Measurements from ENCODE around the gene HOXB3.

HOXB3 gene

GRCh38 chr17:48597778-48598631 is 8.0 kb upstream of the HOXB3 start:
- no peak for DNase-seq (ENCODE audit: low spot score)

- DNase-seq (ENCODE audit: low spot score): no peak
Observed at GRCh38 chr17:48597528-48597777, 7.4 kb upstream of the HOXB3 start.

GRCh38 chr17:48596735-48597527 is 6.9 kb upstream of the HOXB3 start:
- DNase-seq (ENCODE audit: low spot score): no peak

GRCh38 chr17:48596000-48596734 is 6.1 kb upstream of the HOXB3 start:
- DNase-seq (ENCODE audit: low spot score): no peak

- DNase-seq (ENCODE audit: low spot score): no peak
Observed at GRCh38 chr17:48595278-48595999, 5.4 kb upstream of the HOXB3 start.

GRCh38 chr17:48594538-48595277 is 4.7 kb upstream of the HOXB3 start:
- DNase-seq (ENCODE audit: low spot score): no peak

GRCh38 chr17:48593840-48594537 is 3.9 kb upstream of the HOXB3 start:
- DNase-seq (ENCODE audit: low spot score): peak; percentile 96

GRCh38 chr17:48593126-48593829 is 3.2 kb upstream of the HOXB3 start, which contains the start of gene HOXB5:
TSS of gene HOXB5 (minus strand) at chr17:48593779. CDS start at chr17:48593682, 97 bp downstream.
- DNase-seq (ENCODE audit: low spot score): no peak

- no peak for DNase-seq (ENCODE audit: low spot score)
Observed at GRCh38 chr17:48592577-48592976, 2.5 kb upstream of the HOXB3 start.

GRCh38 chr17:48592057-48592514 is 2.0 kb upstream of the HOXB3 start:
- DNase-seq (ENCODE audit: low spot score): no peak

GRCh38 chr17:48591255-48592056 is 1.4 kb upstream of the HOXB3 start:
- no peak for DNase-seq (ENCODE audit: low spot score)

- DNase-seq (ENCODE audit: low spot score): no peak
Observed at GRCh38 chr17:48590607-48591161, 643 bp upstream of the HOXB3 start.

GRCh38 chr17:48589060-48589830 is 796 bp downstream of the HOXB3 start:
- no peak for DNase-seq (ENCODE audit: low spot score)

GRCh38 chr17:48588528-48588927 is 1.5 kb downstream of the HOXB3 start:
- no peak for DNase-seq (ENCODE audit: low spot score)

- DNase-seq (ENCODE audit: low spot score): no peak
Observed at GRCh38 chr17:48588074-48588415, 2.0 kb downstream of the HOXB3 start.

- no peak for DNase-seq (ENCODE audit: low spot score)
Observed at GRCh38 chr17:48587276-48588073, 2.6 kb downstream of the HOXB3 start.

Data from HuH-7.5 (cell line).